Esophagus muscularis mucosa (tissue), 4 donors: ENCODE measurements around the gene PDE6H. TPM values are rescaled to one million over a fixed set of nuclear protein-coding genes. Genes with fewer than 3 reads are reported as not detected.
A peak's percentile ranks its signal among the peaks of the same experiment; 100 is the strongest.

ENCODE experiments used
- DNase-seq: peaks from one replicate; pipeline ENCODE4 v3.0.0-alpha.2; 2017; ENCODE audit errors: extremely low spot score
- H3K27ac ChIP-seq, 4 donors: fragments of 200-600 bp; sonication (generic); replicated peaks in 1 of 4; 1 replicate in 3 of 4; 2 replicates in 1 of 4; pipeline ENCODE4 v1.5.1; 2016 to 2019; ENCODE audit warnings: mild to moderate bottlenecking in 1 of 4
- H3K27me3 ChIP-seq, 4 donors: fragments of 200-600 bp; sonication (generic); one replicate each; pipeline versions ENCODE4 v1.5.1 to v1.6.0; 2016 to 2019
- H3K36me3 ChIP-seq, 4 donors: fragments of 200-600 bp; sonication (generic); one replicate each; pipeline ENCODE4 v1.5.1; 2016 to 2019
- H3K4me1 ChIP-seq, 4 donors: fragments of 200-600 bp; sonication (generic); one replicate each; pipeline ENCODE4 v1.5.1; 2016 to 2019
- H3K4me3 ChIP-seq, 4 donors: fragments of 200-600 bp; sonication (generic); 1 replicate in 2 of 4; 2 replicates in 2 of 4; pipeline ENCODE4 v1.5.1; 2016 to 2019; ENCODE audit warnings: mild to moderate bottlenecking in 4 of 4, moderate library complexity in 1 of 4
- H3K9me3 ChIP-seq, 4 donors: fragments of 200-600 bp; sonication (generic); 1 replicate in 3 of 4; 2 replicates in 1 of 4; pipeline ENCODE4 v1.5.1; 2016 to 2019
- EP300 ChIP-seq: sonication (generic); formaldehyde crosslinking; IDR thresholded peaks from one replicate; pipeline ENCODE4 v1.6.1; 2017; ENCODE audit warnings: antibody characterized with exemption
- POLR2A ChIP-seq: fragments of 450-650 bp; IDR thresholded peaks from one replicate; pipeline ENCODE4 v1.6.1; 2017; ENCODE audit warnings: antibody characterized with exemption, moderate library complexity, mild to moderate bottlenecking, low read depth
- POLR2AphosphoS5 ChIP-seq, 2 donors: sonication (generic); formaldehyde crosslinking; IDR thresholded peaks; one replicate each; pipeline ENCODE4 v1.6.1; 2017; ENCODE audit warnings: antibody characterized with exemption in 2 of 2
- WGBS: methylation state at CpG from one replicate; pipeline ENCODE4 v1.1.5; 2018; 5-methylcytosine and 5-hydroxymethylcytosine counted together
- intact Hi-C: fragments of 100-400 bp; cut with DNase I; formaldehyde crosslinking; loops from one replicate; pipeline ENCODE4 v1.15.1; 2023
- total RNA-seq, 4 donors: library from RNA; depleted of rRNA; stranded (reverse); fragments of >200 nt; gene quantifications; one replicate each; pipeline versions ENCODE4 v1.1.0 to v1.2.1, GENCODE V29; 2016
- TF ChIP-seq, protein P1 (sequence below), 3 experiments: fragments of 200-600 bp in 2 of 3; fragments of 450-650 bp in 1 of 3; sonication (generic) in 2 of 3; IDR thresholded peaks; one replicate each; pipeline ENCODE4 v1.5.1; 2017 to 2019; ENCODE audit warnings: antibody characterized with exemption in 3 of 3, mild to moderate bottlenecking in 2 of 3, moderate library complexity in 1 of 3

PDE6H gene
- total RNA-seq, 4 donors from 2014 or later: not detected

GRCh38 chr12:15000575-15000974 lies 27.7 kb downstream of the PDE6H start:
- H3K27ac ChIP-seq: no peak overlapping the region
- H3K4me1 ChIP-seq: peaks cover 10 to 32% (median 19%) of the 10 kb centered on the region in 4 donors
- H3K36me3 ChIP-seq: no peaks in the 10 kb centered on the region
- intact Hi-C loops: loop anchor here (5.0 to 10.0 kb wide), 2 partner anchors 154 to 222 kb away; partner anchors contain the start of gene RERG
- H3K4me3 ChIP-seq: no peak overlapping the region
- DNase-seq: no peak
- no peaks in the 10 kb centered on the region for H3K9me3 ChIP-seq
- no peaks in the 10 kb centered on the region for H3K27me3 ChIP-seq
- WGBS: 91% methylated on average over 2 of the region's 2 CpGs
- TF ChIP-seq EP300: no peak
- TF ChIP-seq, protein P1, sequence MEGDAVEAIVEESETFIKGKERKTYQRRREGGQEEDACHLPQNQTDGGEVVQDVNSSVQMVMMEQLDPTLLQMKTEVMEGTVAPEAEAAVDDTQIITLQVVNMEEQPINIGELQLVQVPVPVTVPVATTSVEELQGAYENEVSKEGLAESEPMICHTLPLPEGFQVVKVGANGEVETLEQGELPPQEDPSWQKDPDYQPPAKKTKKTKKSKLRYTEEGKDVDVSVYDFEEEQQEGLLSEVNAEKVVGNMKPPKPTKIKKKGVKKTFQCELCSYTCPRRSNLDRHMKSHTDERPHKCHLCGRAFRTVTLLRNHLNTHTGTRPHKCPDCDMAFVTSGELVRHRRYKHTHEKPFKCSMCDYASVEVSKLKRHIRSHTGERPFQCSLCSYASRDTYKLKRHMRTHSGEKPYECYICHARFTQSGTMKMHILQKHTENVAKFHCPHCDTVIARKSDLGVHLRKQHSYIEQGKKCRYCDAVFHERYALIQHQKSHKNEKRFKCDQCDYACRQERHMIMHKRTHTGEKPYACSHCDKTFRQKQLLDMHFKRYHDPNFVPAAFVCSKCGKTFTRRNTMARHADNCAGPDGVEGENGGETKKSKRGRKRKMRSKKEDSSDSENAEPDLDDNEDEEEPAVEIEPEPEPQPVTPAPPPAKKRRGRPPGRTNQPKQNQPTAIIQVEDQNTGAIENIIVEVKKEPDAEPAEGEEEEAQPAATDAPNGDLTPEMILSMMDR (IDR thresholded peaks at IDR 0.05): no peak

GRCh38 chr12:15001733-15002382 lies 29.0 kb downstream of the PDE6H start:
- Histone ChIP-seq H3K4me3 (peak overlapping the region in 3 of 4 donors; percentile 7 to 24 (median 15)), H3K27me3 (no peaks in the 10 kb centered on the region), H3K36me3 (no peaks in the 10 kb centered on the region), H3K4me1 (peaks cover 9 to 30% (median 17%) of the 10 kb centered on the region in 4 donors), H3K27ac (peak overlapping the region; percentile 53 to 73 (median 60)), H3K9me3 (no peaks in the 10 kb centered on the region)
- DNase-seq: no peak
- intact Hi-C loops: loop anchor here (5.0 to 10.0 kb wide), 2 partner anchors 153 to 220 kb away; partner anchors contain the start of gene RERG
- no peak for TF ChIP-seq POLR2A
- TF ChIP-seq, protein P1 (IDR thresholded peaks at IDR 0.05): no peak
- no peak for TF ChIP-seq EP300
- TF ChIP-seq POLR2AphosphoS5 (IDR thresholded peaks at IDR 0.05): peak in 1 of 2 donors; percentile 12
- 22% methylated on average over 6 of the region's 6 CpGs for WGBS

DNA sequence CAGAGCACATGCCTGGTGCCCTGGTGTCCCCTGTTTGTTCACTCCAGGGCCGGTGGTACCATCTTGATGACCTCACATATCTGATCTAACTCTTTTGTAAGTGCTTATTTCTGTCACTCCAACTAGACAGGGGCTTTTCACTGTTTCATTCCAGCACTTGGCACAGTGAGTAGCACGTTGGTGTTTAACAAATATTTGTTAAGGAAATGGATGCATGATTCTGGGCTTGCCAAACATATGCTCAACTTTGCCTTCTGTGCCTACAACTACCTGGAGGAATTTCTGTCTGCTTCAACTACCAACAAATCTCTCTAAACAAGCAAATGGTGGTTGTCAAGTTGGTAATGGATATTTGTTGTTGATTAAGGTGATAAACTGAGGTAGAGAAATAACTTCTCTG lies 31.6 kb downstream of the PDE6H start:
- intact Hi-C loops: loop anchor here (5.0 to 10.0 kb wide), 2 partner anchors 150 to 218 kb away; partner anchors contain the start of gene RERG
- DNase-seq: no peak
- Histone ChIP-seq H3K4me1 (peaks cover 9 to 30% (median 20%) of the 10 kb centered on the region in 4 donors), H3K36me3 (no peaks in the 10 kb centered on the region), H3K27ac (no peak overlapping the region), H3K4me3 (no peak overlapping the region), H3K9me3 (no peaks in the 10 kb centered on the region), H3K27me3 (no peaks in the 10 kb centered on the region)
- TF ChIP-seq POLR2A (no peak), EP300 (no peak), POLR2AphosphoS5 (IDR thresholded peaks at IDR 0.05) (no peak)
- TF ChIP-seq, protein P1 (IDR thresholded peaks at IDR 0.05): no peak
- WGBS: 84% methylated on average over 2 of the region's 2 CpGs

- no peak overlapping the region for H3K27ac ChIP-seq
- intact Hi-C loops: loop anchor here (10.0 kb wide), 1 partner anchor 150 kb away; no protein-coding TSS in a partner anchor
- no peak for DNase-seq
Observed at GRCh38 chr12:15005064-15005463, 32.2 kb downstream of the PDE6H start.

More at GRCh38 chr12:15005064-15005463, 32.2 kb downstream of the PDE6H start:
- H3K27me3 ChIP-seq: no peaks in the 10 kb centered on the region
- TF ChIP-seq, protein P1 (IDR thresholded peaks at IDR 0.05): no peak
- TF ChIP-seq POLR2AphosphoS5 (IDR thresholded peaks at IDR 0.05) (no peak), POLR2A (no peak), EP300 (no peak)
- peaks cover 9 to 26% (median 18%) of the 10 kb centered on the region in 4 donors for H3K4me1 ChIP-seq
- no peaks in the 10 kb centered on the region for H3K9me3 ChIP-seq
- no peak overlapping the region for H3K4me3 ChIP-seq
- H3K36me3 ChIP-seq: no peaks in the 10 kb centered on the region
